ENCODE results near the gene WDR93. TPM values are rescaled to one million over a fixed set of nuclear protein-coding genes. Genes with fewer than 3 reads are reported as not detected.

The WDR93 gene
- total RNA-seq, 1 experiment from 2014 or later: not detected

DNA sequence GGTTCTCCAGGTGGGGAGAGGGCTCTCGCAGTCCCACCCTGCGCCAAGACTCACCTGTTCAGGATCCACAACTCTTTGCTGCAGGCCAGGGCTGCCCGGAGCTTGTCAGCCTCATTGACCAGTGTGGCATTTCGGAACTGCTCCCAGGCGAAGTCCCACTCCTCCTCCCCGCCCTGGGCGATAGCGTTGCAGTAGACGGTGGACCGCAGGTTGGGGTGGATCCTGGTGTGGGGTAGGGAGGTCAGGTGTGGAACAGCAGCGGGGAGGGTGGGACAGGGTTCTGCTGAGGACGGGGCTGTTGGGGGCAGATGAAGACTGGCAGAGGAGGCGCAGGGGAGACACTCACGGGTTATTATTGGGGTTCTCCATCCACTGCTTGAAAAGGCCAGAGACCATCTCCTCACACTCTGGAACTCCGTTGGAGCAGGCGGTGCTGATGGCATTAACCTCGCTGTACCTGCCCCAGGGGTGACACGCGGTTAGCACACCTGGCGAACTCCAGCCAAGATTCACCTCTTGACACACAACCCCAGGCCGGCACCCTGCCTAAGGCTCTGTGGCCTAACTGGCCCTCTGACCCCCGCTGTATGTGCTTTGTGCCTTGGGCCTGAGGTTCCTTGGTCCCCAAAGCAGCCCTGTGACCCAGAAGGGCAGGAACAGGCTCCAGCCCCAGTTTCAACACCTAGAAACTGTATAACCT lies 101.6 kb downstream of the WDR93 start:
- Mint-ChIP-seq H3K36me3 (ENCODE audit: insufficient read depth in 1 of 3, low read depth in 3 of 3) (peaks cover 4 to 9% (median 5%) of the 10 kb centered on the region in 3 experiments; a peak in 6 of 7 replicates), H3K4me1 (no peaks in the 10 kb centered on the region)
- no peak for DNase-seq

More for the DNA sequence above, 101.6 kb downstream of the WDR93 start:
- Histone ChIP-seq H2BK120ac (ENCODE audit: low read depth, low read length, poor library complexity, severe bottlenecking) (no peak overlapping the region), H2BK12ac (ENCODE audit: insufficient read length, low read depth, low read length) (no peak overlapping the region), H3K18ac (ENCODE audit: insufficient read length, low read depth, low read length) (no peak overlapping the region), H4K5ac (ENCODE audit: insufficient read length, low read depth, low read length) (no peak overlapping the region), H3K79me1 (ENCODE audit: insufficient read depth, low read depth, low read length, poor library complexity, severe bottlenecking) (no peaks in the 10 kb centered on the region), H3K4me2 (ENCODE audit: insufficient read depth, insufficient read length, low read length) (no peak overlapping the region), H2BK15ac (ENCODE audit: low read depth, low read length) (no peak overlapping the region), H3K27ac (ENCODE audit: insufficient read length, low read depth, low read length) (no peak overlapping the region), H3K23ac (ENCODE audit: insufficient read length, low read depth, low read length) (no peak overlapping the region), H3K4me1 (ENCODE audit: insufficient read depth, low read length) (no peaks in the 10 kb centered on the region), H3K14ac (ENCODE audit: insufficient read depth, low read length) (no peak overlapping the region), H3T11ph (ENCODE audit: low read length) (no peak overlapping the region), H2BK5ac (ENCODE audit: insufficient read length, low read length) (no peak overlapping the region), H3K23me2 (ENCODE audit: insufficient read length, low read depth, low read length, poor library complexity, severe bottlenecking) (no peaks in the 10 kb centered on the region), H3K4ac (ENCODE audit: low read depth, low read length) (no peak overlapping the region), H2BK20ac (ENCODE audit: low read depth, low read length, poor library complexity, severe bottlenecking) (no peak overlapping the region), H4K91ac (ENCODE audit: insufficient read length, low read depth, low read length) (no peak overlapping the region), H3K27me3 (ENCODE audit: insufficient read depth, low read length) (no peaks in the 10 kb centered on the region), H3K9ac (ENCODE audit: extremely low read depth, insufficient read length, low read length) (no peak overlapping the region), H3K79me2 (ENCODE audit: insufficient read depth, low read length) (no peaks in the 10 kb centered on the region), H3K9me3 (ENCODE audit: control insufficient read depth, low read depth, low read length) (no peaks in the 10 kb centered on the region), H4K20me1 (ENCODE audit: control insufficient read depth, insufficient read depth, insufficient read length) (no peaks in the 10 kb centered on the region), H2AK5ac (ENCODE audit: insufficient read length, low read length) (no peak overlapping the region), H3K56ac (ENCODE audit: insufficient read length, low read depth, low read length) (no peak overlapping the region), H2AFZ (ENCODE audit: low read length) (no peak overlapping the region), H4K8ac (replicated peaks; ENCODE audit: insufficient read length, low read depth, low read length) (no peak overlapping the region)
- TF ChIP-seq, protein P1, sequence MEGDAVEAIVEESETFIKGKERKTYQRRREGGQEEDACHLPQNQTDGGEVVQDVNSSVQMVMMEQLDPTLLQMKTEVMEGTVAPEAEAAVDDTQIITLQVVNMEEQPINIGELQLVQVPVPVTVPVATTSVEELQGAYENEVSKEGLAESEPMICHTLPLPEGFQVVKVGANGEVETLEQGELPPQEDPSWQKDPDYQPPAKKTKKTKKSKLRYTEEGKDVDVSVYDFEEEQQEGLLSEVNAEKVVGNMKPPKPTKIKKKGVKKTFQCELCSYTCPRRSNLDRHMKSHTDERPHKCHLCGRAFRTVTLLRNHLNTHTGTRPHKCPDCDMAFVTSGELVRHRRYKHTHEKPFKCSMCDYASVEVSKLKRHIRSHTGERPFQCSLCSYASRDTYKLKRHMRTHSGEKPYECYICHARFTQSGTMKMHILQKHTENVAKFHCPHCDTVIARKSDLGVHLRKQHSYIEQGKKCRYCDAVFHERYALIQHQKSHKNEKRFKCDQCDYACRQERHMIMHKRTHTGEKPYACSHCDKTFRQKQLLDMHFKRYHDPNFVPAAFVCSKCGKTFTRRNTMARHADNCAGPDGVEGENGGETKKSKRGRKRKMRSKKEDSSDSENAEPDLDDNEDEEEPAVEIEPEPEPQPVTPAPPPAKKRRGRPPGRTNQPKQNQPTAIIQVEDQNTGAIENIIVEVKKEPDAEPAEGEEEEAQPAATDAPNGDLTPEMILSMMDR (conservative IDR thresholded peaks at IDR 0.05): no peak
- H3K4me3 Mint-ChIP-seq: no peak overlapping the region
- WGBS (ENCODE audit: extremely low coverage, insufficient read length, low lambda C conversion rate): no CpG with 5 or more reads among the region's 22 CpGs
- H3K9me3 Mint-ChIP-seq: peaks cover 9 to 12% of the 10 kb centered on the region in 2 experiments
- H3K27me3 Mint-ChIP-seq (ENCODE audit: low read depth): peaks cover 7% of the 10 kb centered on the region
- H3K27ac Mint-ChIP-seq: no peak overlapping the region; a peak in 1 of 7 replicates

Other genes with a start within 250 kb of the WDR93 start
- 0.28 and 0.31 TPM in 2 replicates for gene RHCG, start 194.2 kb upstream of the WDR93 start, total RNA-seq (2021)
- 26.0 TPM in 2 replicates for gene TICRR, start 115.3 kb upstream of the WDR93 start, total RNA-seq (2021)
- gene KIF7, start 35.3 kb upstream of the WDR93 start, total RNA-seq (2021): 22.0 and 23.4 TPM in 2 replicates
- 0.09 TPM in 1 of 2 replicates, not detected in the other for gene PLIN1, start 11.4 kb upstream of the WDR93 start, total RNA-seq (2021)
- gene PEX11A, start 57 bp upstream of the WDR93 start, total RNA-seq (2021): 1.3 and 1.4 TPM in 2 replicates
- gene MESP1, start 60.4 kb downstream of the WDR93 start, total RNA-seq (2021): not detected in 2 replicates
- gene MESP2, start 85.5 kb downstream of the WDR93 start, total RNA-seq (2021): 0.28 TPM in 1 of 2 replicates, not detected in the other
- 3.5 and 3.6 TPM in 2 replicates for gene ANPEP, start 124.0 kb downstream of the WDR93 start, total RNA-seq (2021)
- 33.9 and 38.5 TPM in 2 replicates for gene AP3S2, start 203.2 kb downstream of the WDR93 start, total RNA-seq (2021)
- 5.5 and 6.4 TPM in 2 replicates for gene ARPIN, start 222.1 kb downstream of the WDR93 start, total RNA-seq (2021)